PC-3 (cell line): ENCODE data around the gene ETS1. TPM values are rescaled to one million over a fixed set of nuclear protein-coding genes. Genes with fewer than 3 reads are reported as not detected.
A peak's percentile ranks its signal among the peaks of the same experiment; 100 is the strongest.

ENCODE experiments used
- ATAC-seq: fragments of 200-7000 bp; cut with Tn5 transposase; 2 replicates; pipeline ENCODE4 v1.9.1; 2020; ENCODE audit warnings: mild to moderate bottlenecking, moderate library complexity
- BruUV-seq: library from RNA; stranded (reverse); fragments of 400-500 nt; replicated peaks from 2 replicates; lab custom pipeline; 2021; lab: Mats Ljungman, UMichigan
- CTCF ChIA-PET: fragments of 300-600 bp; sonication (Branson Sonifier 250); formaldehyde crosslinking; loops from one replicate; lab custom pipeline; 2022; ENCODE audit warnings: antibody characterized with exemption; lab: Charles Lee
- POLR2A ChIA-PET: fragments of 300-600 bp; sonication (Branson Sonifier 250); formaldehyde crosslinking; loops from one replicate; lab custom pipeline; 2022; ENCODE audit warnings: antibody characterized with exemption; ENCODE audit not compliant: unreplicated experiment; lab: Charles Lee
- DNase-seq: peaks from one replicate; pipeline ENCODE4 v3.0.0-alpha.2; 2015
- H2AFZ ChIP-seq: fragments of 300-600 bp; sonication (generic); 2 replicates; pipeline ENCODE4 v1.6.0; 2016; ENCODE audit warnings: antibody characterized with exemption, low read length
- H3F3A ChIP-seq: fragments of 300-600 bp; sonication (generic); one replicate; pipeline ENCODE4 v1.6.0; 2017; ENCODE audit warnings: antibody characterized with exemption, low read length, control low read depth, mild to moderate bottlenecking; ENCODE audit not compliant: unreplicated experiment
- H3K27ac ChIP-seq: fragments of 300-600 bp; sonication (generic); 2 replicates; pipeline ENCODE4 v1.5.1; 2016; ENCODE audit warnings: mild to moderate bottlenecking, low read length
- H3K27me3 ChIP-seq: fragments of 300-600 bp; sonication (generic); 2 replicates; pipeline ENCODE4 v1.6.1; 2016; ENCODE audit warnings: low read length, mixed read lengths
- H3K36me3 ChIP-seq: fragments of 300-600 bp; sonication (generic); 2 replicates; pipeline ENCODE4 v1.6.1; 2016; ENCODE audit warnings: low read depth, mixed run types, low read length, mixed read lengths
- H3K4me1 ChIP-seq: fragments of 300-600 bp; sonication (generic); 2 replicates; pipeline ENCODE4 v1.5.1; 2016; ENCODE audit warnings: low read length; ENCODE audit not compliant: insufficient read depth
- H3K4me2 ChIP-seq: fragments of 300-600 bp; sonication (generic); 2 replicates; pipeline ENCODE4 v1.6.0; 2016; ENCODE audit warnings: low read length
- H3K4me3 ChIP-seq: fragments of 300-600 bp; sonication (generic); 2 replicates; pipeline ENCODE4 v1.5.1; 2016; ENCODE audit warnings: mild to moderate bottlenecking, low read length, mixed read lengths
- H3K79me2 ChIP-seq: fragments of 300-600 bp; sonication (generic); 2 replicates; pipeline ENCODE4 v1.6.1; 2017; ENCODE audit warnings: low read length, mixed read lengths
- H3K9ac ChIP-seq: fragments of 300-600 bp; sonication (generic); 2 replicates; pipeline ENCODE4 v1.6.0; 2016; ENCODE audit warnings: mild to moderate bottlenecking, low read length
- H3K9me2 ChIP-seq: fragments of 300-600 bp; sonication (generic); replicated peaks from 2 replicates; pipeline ENCODE4 v1.6.1; 2016; ENCODE audit warnings: mixed run types, low read length, mixed read lengths
- H3K9me3 ChIP-seq: fragments of 300-600 bp; sonication (generic); 2 replicates; pipeline ENCODE4 v1.6.1; 2016; ENCODE audit warnings: low read length, mixed read lengths
- H4K20me1 ChIP-seq: fragments of 300-600 bp; sonication (generic); 2 replicates; pipeline ENCODE4 v1.6.1; 2016; ENCODE audit warnings: low read length, mixed read lengths
- EZH2 ChIP-seq: fragments of 300-600 bp; sonication (generic); IDR thresholded peaks from one replicate; pipeline ENCODE4 v1.6.1; 2017; ENCODE audit warnings: antibody characterized with exemption, mild to moderate bottlenecking, low read length; ENCODE audit not compliant: unreplicated experiment
- EZH2phosphoT487 ChIP-seq: fragments of 300-600 bp; sonication (generic); IDR thresholded peaks from 2 replicates; pipeline ENCODE4 v1.6.1; 2018; ENCODE audit warnings: mild to moderate bottlenecking, antibody characterized with exemption, low read length, borderline replicate concordance
- intact Hi-C: fragments of 100-400 bp; cut with micrococcal nuclease; formaldehyde crosslinking; loops from 2 replicates; pipeline ENCODE4 v1.9.0; 2023
- total RNA-seq: library from RNA; depleted of rRNA; stranded (reverse); fragments of >200 nt; gene quantifications from 2 replicates; pipeline ENCODE4 v1.2.3, GENCODE V29; 2014
- TF ChIP-seq, protein P1 (sequence below): fragments of 300-600 bp; sonication (generic); conservative IDR thresholded peaks from 2 replicates; pipeline ENCODE4 v1.5.1; 2017; ENCODE audit warnings: antibody characterized with exemption, low read depth, mild to moderate bottlenecking, low read length

Gene ETS1
- total RNA-seq, 1 experiment from 2014 or later, result 52.0 TPM

DNA sequence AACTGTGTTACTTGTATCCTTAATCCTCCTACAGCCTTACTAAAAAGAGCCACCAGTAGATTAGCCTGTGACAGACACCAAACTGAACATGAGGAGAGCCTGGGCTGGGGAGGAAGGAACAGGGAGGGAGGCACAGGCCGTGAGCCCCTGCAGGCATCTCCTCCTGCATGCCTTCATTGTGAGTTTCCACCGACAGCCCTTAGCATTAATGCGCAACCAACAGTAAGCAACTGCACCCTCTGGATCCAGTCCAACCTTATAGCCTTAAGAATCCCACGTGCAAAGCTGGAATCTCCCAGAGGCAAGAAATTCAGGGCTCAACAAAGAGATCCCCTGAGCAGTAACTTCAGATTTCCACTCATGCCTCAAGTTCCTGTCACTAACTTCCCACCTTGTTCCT is 84.6 kb downstream of the ETS1 start:
- Histone ChIP-seq H3K27ac (no peak overlapping the region), H2AFZ (no peak overlapping the region), H3K4me1 (peaks cover 87% of the 10 kb centered on the region), H3K79me2 (peaks cover 95% of the 10 kb centered on the region), H3K4me3 (no peak overlapping the region), H3K9me2 (no peaks in the 10 kb centered on the region), H3F3A (peaks cover 16% of the 10 kb centered on the region), H3K9me3 (no peaks in the 10 kb centered on the region), H3K4me2 (no peak overlapping the region), H3K9ac (no peak overlapping the region), H3K36me3 (peaks cover 29% of the 10 kb centered on the region), H3K27me3 (no peaks in the 10 kb centered on the region), H4K20me1 (no peaks in the 10 kb centered on the region)
- TF ChIP-seq, protein P1, sequence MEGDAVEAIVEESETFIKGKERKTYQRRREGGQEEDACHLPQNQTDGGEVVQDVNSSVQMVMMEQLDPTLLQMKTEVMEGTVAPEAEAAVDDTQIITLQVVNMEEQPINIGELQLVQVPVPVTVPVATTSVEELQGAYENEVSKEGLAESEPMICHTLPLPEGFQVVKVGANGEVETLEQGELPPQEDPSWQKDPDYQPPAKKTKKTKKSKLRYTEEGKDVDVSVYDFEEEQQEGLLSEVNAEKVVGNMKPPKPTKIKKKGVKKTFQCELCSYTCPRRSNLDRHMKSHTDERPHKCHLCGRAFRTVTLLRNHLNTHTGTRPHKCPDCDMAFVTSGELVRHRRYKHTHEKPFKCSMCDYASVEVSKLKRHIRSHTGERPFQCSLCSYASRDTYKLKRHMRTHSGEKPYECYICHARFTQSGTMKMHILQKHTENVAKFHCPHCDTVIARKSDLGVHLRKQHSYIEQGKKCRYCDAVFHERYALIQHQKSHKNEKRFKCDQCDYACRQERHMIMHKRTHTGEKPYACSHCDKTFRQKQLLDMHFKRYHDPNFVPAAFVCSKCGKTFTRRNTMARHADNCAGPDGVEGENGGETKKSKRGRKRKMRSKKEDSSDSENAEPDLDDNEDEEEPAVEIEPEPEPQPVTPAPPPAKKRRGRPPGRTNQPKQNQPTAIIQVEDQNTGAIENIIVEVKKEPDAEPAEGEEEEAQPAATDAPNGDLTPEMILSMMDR, result no peak
- no peak for TF ChIP-seq EZH2
- TF ChIP-seq EZH2phosphoT487, result no peak
- ATAC-seq (no peak), DNase-seq (peak; percentile 49)
- intact Hi-C loops, result no loop called here
- CTCF ChIA-PET, result no interaction called here
- BruUV-seq, result no TSS peak
- POLR2A ChIA-PET, result no interaction called here

DNA sequence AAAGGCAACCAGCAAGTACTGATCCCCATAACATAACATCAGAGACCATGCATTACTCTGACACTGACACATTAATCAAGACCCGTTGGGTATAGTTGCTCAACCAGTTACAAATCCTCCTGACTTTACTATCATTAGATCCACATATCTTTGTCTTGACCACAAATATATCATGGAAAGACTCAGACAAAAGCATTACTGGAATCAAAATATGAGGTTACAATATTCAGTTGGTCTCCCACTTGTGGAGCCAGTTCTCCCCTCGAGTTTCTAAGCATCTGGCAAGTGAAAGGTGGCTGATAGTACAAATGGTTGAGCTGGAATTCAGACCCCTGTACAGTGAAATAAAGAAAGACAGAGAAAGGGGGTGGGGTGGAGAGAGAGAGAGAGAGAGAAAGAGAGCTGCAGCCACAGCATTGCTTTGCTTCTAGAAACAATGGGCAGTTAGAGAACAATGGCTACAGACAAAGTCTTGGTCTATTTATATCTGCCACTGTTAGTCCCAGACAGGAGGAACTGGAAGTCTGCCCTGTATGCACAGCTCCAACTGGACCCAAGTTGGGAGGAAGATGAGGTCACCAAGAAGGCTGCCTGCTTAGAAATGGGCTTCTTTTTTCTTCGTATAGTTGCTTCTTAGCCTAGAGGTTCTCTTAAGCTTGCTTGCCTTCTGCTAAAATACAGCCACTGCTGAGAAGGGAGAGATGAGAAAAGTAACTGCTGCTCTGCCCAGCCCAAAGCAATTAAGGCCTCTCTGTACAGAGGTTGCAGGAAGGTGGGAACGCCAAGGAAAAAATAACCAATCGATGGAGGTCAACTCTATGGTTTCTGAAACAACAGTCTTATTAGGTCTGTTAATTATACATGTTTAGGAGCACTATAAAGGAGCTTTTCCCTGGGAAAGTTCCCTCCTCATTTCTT is 85.5 kb downstream of the ETS1 start:
- no peak overlapping the region for H3K4me2 ChIP-seq
- ATAC-seq (no peak), DNase-seq (peak; percentile 46)
- H3K36me3 ChIP-seq, result peaks cover 29% of the 10 kb centered on the region
- TF ChIP-seq EZH2phosphoT487 (no peak), EZH2 (no peak)
- TF ChIP-seq, protein P1, result no peak
- intact Hi-C loops, result no loop called here
- peaks cover 93% of the 10 kb centered on the region for H3K79me2 ChIP-seq
- BruUV-seq, result no TSS peak
- H3K9ac ChIP-seq, result no peak overlapping the region
- POLR2A ChIA-PET, result interaction anchor here (0.5 to 0.7 kb wide), 3 partner anchors 15 to 210 kb away, joined by 3 to 4 read pairs (median 4); no protein-coding TSS in a partner anchor
- H3K4me1 ChIP-seq, result peaks cover 88% of the 10 kb centered on the region
- no peaks in the 10 kb centered on the region for H4K20me1 ChIP-seq
- H3K27me3 ChIP-seq, result no peaks in the 10 kb centered on the region
- no peak overlapping the region for H3K27ac ChIP-seq
- no peaks in the 10 kb centered on the region for H3K9me2 ChIP-seq
- no peak overlapping the region for H2AFZ ChIP-seq
- H3K4me3 ChIP-seq, result no peak overlapping the region
- peaks cover 20% of the 10 kb centered on the region for H3F3A ChIP-seq
- H3K9me3 ChIP-seq, result no peaks in the 10 kb centered on the region
- CTCF ChIA-PET, result no interaction called here

DNA sequence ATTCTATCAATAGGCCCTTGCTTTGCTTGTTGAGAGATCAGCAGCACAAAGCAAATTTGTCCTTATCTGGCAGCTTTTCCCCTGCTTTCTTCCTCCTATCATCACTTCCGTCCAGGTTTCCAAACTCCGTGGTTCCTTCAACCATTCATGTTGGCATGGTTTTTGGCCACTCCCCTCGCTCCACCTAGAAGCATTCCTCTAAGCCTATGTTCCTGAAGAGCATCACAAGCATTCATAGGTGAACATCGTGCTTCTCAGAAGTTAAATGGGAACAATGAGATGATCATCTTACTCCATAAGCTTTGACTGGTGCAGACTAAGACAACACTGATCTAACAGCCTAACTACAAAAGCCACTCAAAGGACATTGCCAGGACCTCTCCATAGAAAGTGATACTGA is 86.3 kb downstream of the ETS1 start:
- no peaks in the 10 kb centered on the region for H3K9me2 ChIP-seq
- TF ChIP-seq EZH2 (no peak), EZH2phosphoT487 (no peak)
- TF ChIP-seq, protein P1, result no peak
- peaks cover 90% of the 10 kb centered on the region for H3K79me2 ChIP-seq
- H3K36me3 ChIP-seq, result peaks cover 24% of the 10 kb centered on the region
- H3K9ac ChIP-seq, result no peak overlapping the region
- H3F3A ChIP-seq, result peaks cover 26% of the 10 kb centered on the region
- ATAC-seq (no peak), DNase-seq (no peak)
- peaks cover 89% of the 10 kb centered on the region for H3K4me1 ChIP-seq
- no peak overlapping the region for H3K27ac ChIP-seq
- H3K9me3 ChIP-seq, result no peaks in the 10 kb centered on the region
- CTCF ChIA-PET, result no interaction called here
- H2AFZ ChIP-seq, result no peak overlapping the region
- intact Hi-C loops, result no loop called here
- no peaks in the 10 kb centered on the region for H4K20me1 ChIP-seq
- H3K27me3 ChIP-seq, result no peaks in the 10 kb centered on the region
- no TSS peak for BruUV-seq
- no peak overlapping the region for H3K4me3 ChIP-seq
- POLR2A ChIA-PET, result interaction anchor here (0.6 kb wide), 1 partner anchor 47 kb away, joined by 3 read pairs; no protein-coding TSS in a partner anchor
- no peak overlapping the region for H3K4me2 ChIP-seq
